Measurements from ENCODE around the gene SREK1.

DNA sequence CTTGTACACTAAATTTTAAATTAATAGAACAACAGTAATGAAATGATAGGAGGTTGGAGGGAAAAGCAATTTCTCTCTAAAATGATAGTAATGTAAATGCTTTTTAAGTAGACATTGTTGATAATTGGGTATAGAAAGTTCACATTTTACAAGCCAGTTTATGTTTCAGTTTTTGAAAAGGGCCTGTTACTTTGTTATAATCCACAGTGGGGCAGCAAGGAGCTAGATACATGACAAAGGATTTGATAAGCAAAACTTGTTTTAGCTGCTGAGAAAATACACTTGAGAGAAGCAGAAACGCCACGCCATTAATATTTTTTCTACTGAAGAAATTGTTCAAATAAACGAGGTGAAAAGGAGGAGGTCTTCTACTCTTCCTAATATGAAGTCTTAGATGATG lies 30.2 kb downstream of the SREK1 start:
- TF ChIP-seq, protein P1, sequence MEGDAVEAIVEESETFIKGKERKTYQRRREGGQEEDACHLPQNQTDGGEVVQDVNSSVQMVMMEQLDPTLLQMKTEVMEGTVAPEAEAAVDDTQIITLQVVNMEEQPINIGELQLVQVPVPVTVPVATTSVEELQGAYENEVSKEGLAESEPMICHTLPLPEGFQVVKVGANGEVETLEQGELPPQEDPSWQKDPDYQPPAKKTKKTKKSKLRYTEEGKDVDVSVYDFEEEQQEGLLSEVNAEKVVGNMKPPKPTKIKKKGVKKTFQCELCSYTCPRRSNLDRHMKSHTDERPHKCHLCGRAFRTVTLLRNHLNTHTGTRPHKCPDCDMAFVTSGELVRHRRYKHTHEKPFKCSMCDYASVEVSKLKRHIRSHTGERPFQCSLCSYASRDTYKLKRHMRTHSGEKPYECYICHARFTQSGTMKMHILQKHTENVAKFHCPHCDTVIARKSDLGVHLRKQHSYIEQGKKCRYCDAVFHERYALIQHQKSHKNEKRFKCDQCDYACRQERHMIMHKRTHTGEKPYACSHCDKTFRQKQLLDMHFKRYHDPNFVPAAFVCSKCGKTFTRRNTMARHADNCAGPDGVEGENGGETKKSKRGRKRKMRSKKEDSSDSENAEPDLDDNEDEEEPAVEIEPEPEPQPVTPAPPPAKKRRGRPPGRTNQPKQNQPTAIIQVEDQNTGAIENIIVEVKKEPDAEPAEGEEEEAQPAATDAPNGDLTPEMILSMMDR (IDR thresholded peaks at IDR 0.05) = no peak
- TF ChIP-seq EP300 (IDR thresholded peaks at IDR 0.05) (no peak), POLR2A (IDR thresholded peaks at IDR 0.05) (no peak)
